Sigmoid colon (tissue), 7 donors: ENCODE data around the gene MYBPHL. TPM values are rescaled to one million over a fixed set of nuclear protein-coding genes. Genes with fewer than 3 reads are reported as not detected.

Source experiments
- DNase-seq: peaks from one replicate; pipeline ENCODE4 v3.0.0-alpha.2; 2019
- H3K27ac ChIP-seq, 4 donors: fragments of 200-600 bp; sonication (generic); one replicate each; pipeline ENCODE4 v1.5.1; 2016 to 2019; ENCODE audit warnings: mild to moderate bottlenecking in 1 of 4
- H3K27me3 ChIP-seq, 3 donors: fragments of 200-600 bp; sonication (generic); one replicate each; pipeline ENCODE4 v1.5.1; 2019; ENCODE audit warnings: mild to moderate bottlenecking in 1 of 3
- H3K36me3 ChIP-seq, 4 donors: fragments of 200-600 bp; sonication (generic); one replicate each; pipeline ENCODE4 v1.5.1; 2016 to 2019
- H3K4me1 ChIP-seq, 4 donors: fragments of 200-600 bp; sonication (generic); one replicate each; pipeline ENCODE4 v1.5.1; 2017 to 2019
- H3K4me3 ChIP-seq, 4 donors: fragments of 200-600 bp; sonication (generic); one replicate each; pipeline ENCODE4 v1.5.1; 2017 to 2019; ENCODE audit warnings: mild to moderate bottlenecking in 2 of 4, moderate library complexity in 1 of 4
- H3K9me3 ChIP-seq, 4 donors: fragments of 200-600 bp in 3 of 4; sonication (generic) in 3 of 4; one replicate each; pipeline versions ENCODE4 v1.5.1 to v1.6.1; 2013 to 2019
- EP300 ChIP-seq, 4 donors: sonication (generic); formaldehyde crosslinking; IDR thresholded peaks; one replicate each; pipeline ENCODE4 v1.6.1; 2017; ENCODE audit warnings: antibody characterized with exemption in 4 of 4
- POLR2A ChIP-seq, 2 donors: fragments of 450-650 bp; IDR thresholded peaks; one replicate each; pipeline ENCODE4 v1.6.1; 2016; ENCODE audit warnings: antibody characterized with exemption in 2 of 2, mild to moderate bottlenecking in 2 of 2, moderate library complexity in 2 of 2
- POLR2AphosphoS5 ChIP-seq, 4 donors: sonication (generic); formaldehyde crosslinking; IDR thresholded peaks; one replicate each; pipeline ENCODE4 v1.6.1; 2017; ENCODE audit warnings: antibody characterized with exemption in 4 of 4
- WGBS, 2 donors: extraction: QIAGEN DNeasy Blood & Tissue Kit; methylation state at CpG; one replicate each; pipeline ENCODE4 v1.1.7; 2013; 5-methylcytosine and 5-hydroxymethylcytosine counted together
- intact Hi-C: fragments of 100-400 bp; cut with DNase I; formaldehyde crosslinking; loops from one replicate; pipeline ENCODE4 v1.15.1; 2023
- polyA plus RNA-seq, 3 donors: library from polyadenylated mRNA; stranded (reverse); fragments of 200-250 nt; gene quantifications; one replicate each; pipeline ENCODE4 v1.2.3, GENCODE V29; 2013
- total RNA-seq, 4 donors: library from RNA; depleted of rRNA; stranded (reverse); fragments of >200 nt; gene quantifications; one replicate each; pipeline ENCODE4 v1.1.0, GENCODE V29; 2016
- TF ChIP-seq, protein P1 (sequence below), 4 experiments: fragments of 450-650 bp in 3 of 4; fragments of 200-600 bp in 1 of 4; IDR thresholded peaks; one replicate each; pipeline ENCODE4 v1.5.1; 2016 to 2019; ENCODE audit warnings: antibody characterized with exemption in 4 of 4, mild to moderate bottlenecking in 3 of 4, moderate library complexity in 2 of 4
- donor health status: healthy with polysubstance abuse.
- donor health status: Bipolar disorder and iron deficiency.
- donor health status: healthy.

The MYBPHL gene
- total and polyA plus RNA-seq, 7 donors, result not detected

DNA sequence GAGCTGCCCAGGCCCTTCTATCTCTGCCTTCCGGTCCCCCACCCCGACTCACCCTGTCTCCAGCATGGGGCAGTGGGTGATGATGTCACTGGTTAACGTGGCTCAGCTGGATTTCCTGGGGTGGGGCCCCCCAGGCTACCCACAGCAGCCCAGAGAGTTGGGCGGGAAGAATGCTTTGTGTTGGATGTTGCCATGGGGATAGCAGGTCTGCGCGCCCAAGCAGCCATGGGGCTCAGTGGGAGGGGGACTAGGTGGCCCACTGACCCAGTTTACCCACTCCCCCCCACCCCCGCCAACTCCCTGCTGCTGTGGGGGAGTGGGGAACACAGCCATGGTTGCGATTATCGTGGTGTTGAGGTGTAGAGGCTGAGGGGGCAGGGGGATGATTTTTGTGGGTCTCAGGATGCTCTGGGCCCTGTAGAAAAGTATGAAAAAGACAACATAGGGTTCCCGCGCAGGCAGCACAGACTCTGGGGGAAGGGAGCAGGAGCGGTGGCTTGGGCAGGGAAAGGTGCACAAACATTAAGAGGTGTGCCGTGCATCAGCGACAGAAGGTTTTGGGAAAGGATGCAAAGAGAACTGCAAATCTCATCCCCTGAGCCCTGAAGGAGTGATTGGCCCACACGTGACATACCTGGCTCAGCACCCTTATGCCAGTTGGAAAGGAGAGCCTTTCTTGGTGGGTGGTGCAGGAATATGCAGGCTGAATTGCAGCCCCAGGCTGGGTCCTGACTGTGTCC, 49.0 kb downstream of the MYBPHL start:
- H3K4me1 ChIP-seq, result peaks cover 0 to 30% (median 27%) of the 10 kb centered on the region in 4 donors
- 84 to 88% methylated on average over 15 of the region's 15 CpGs for WGBS, 2 donors
- peaks cover 0 to 12% (median 4%) of the 10 kb centered on the region in 4 donors for H3K36me3 ChIP-seq
- H3K27me3 ChIP-seq, result no peaks in the 10 kb centered on the region
- H3K27ac ChIP-seq, result no peak overlapping the region
- no peaks in the 10 kb centered on the region for H3K9me3 ChIP-seq
- DNase-seq, result no peak
- intact Hi-C loops, result no loop called here
- TF ChIP-seq POLR2AphosphoS5 (IDR thresholded peaks at IDR 0.05), result no peak
- TF ChIP-seq POLR2A (IDR thresholded peaks at IDR 0.05), result no peak
- TF ChIP-seq, protein P1, sequence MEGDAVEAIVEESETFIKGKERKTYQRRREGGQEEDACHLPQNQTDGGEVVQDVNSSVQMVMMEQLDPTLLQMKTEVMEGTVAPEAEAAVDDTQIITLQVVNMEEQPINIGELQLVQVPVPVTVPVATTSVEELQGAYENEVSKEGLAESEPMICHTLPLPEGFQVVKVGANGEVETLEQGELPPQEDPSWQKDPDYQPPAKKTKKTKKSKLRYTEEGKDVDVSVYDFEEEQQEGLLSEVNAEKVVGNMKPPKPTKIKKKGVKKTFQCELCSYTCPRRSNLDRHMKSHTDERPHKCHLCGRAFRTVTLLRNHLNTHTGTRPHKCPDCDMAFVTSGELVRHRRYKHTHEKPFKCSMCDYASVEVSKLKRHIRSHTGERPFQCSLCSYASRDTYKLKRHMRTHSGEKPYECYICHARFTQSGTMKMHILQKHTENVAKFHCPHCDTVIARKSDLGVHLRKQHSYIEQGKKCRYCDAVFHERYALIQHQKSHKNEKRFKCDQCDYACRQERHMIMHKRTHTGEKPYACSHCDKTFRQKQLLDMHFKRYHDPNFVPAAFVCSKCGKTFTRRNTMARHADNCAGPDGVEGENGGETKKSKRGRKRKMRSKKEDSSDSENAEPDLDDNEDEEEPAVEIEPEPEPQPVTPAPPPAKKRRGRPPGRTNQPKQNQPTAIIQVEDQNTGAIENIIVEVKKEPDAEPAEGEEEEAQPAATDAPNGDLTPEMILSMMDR (IDR thresholded peaks at IDR 0.05), result no peak
- no peak for TF ChIP-seq EP300 (IDR thresholded peaks at IDR 0.05)
- H3K4me3 ChIP-seq, result no peak overlapping the region

DNA sequence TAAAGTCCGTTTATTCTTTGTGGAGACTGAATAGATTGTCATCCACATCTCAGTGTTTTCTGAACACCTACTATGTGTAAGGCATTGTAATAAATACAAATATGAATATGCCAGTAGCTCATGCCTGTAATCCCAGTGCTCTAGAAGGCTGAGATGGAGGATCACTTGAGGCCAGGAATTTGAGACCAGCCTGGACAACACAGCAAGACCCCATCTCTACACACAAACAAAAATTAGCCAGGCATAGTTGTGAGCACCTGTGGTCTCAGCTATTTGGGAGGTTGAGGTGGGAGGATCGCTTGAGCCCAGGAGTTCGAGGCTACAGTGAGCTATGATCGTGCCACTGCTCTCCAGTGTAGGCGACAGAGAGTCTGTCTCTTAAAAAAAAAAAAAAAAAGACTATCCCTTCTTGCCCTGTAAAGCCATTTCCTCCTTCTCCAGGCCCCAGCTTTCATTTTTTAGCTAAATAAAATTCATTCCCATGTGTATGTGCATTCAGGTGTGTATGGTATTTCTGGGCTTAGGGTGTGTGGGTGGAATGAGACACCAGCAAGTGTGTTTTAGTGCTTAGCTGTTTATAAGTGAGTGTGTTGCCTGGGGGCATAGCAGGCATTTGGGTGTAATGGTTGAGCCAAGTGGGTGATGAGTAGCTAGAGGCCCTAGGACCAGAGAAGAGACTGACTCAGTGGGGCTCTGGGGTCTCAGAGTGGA, 49.7 kb downstream of the MYBPHL start:
- no peak for DNase-seq
- intact Hi-C loops, result no loop called here
- Histone ChIP-seq H3K9me3 (no peaks in the 10 kb centered on the region), H3K4me3 (no peak overlapping the region), H3K27ac (no peak overlapping the region), H3K27me3 (no peaks in the 10 kb centered on the region), H3K4me1 (peaks cover 0 to 31% (median 27%) of the 10 kb centered on the region in 4 donors), H3K36me3 (peaks cover 0 to 12% (median 4%) of the 10 kb centered on the region in 4 donors)
- TF ChIP-seq, protein P1 (IDR thresholded peaks at IDR 0.05), result no peak
- 93 to 94% methylated on average over 5 of the region's 5 CpGs for WGBS, 2 donors

DNA sequence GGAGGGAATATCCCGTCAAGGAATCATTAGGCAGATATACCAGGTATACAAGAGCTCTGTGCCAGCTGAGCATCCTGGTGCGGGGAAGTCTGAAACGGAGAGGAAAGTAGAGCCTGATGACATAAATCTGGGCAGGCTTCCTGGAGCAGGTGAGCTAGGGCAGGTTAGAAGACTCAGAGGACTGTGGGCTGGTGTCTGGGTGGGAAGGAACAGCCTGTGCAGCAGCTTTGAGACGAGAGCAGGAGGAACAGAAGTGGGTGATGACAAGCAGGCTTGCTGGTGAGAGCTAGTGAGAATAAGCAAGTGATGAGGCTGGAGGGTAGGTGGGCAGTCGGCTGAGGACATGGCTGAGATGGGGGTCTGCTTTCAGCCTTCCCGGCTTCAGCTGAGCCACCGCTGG, 50.7 kb downstream of the MYBPHL start:
- DNase-seq, result no peak
- Histone ChIP-seq H3K9me3 (no peaks in the 10 kb centered on the region), H3K27me3 (no peaks in the 10 kb centered on the region), H3K4me3 (no peak overlapping the region), H3K4me1 (peaks cover 0 to 31% (median 27%) of the 10 kb centered on the region in 4 donors), H3K27ac (no peak overlapping the region), H3K36me3 (peaks cover 0 to 12% (median 4%) of the 10 kb centered on the region in 4 donors)
- WGBS, 2 donors, result 80 to 88% methylated on average over 7 of the region's 7 CpGs
- no peak for TF ChIP-seq POLR2A (IDR thresholded peaks at IDR 0.05)
- TF ChIP-seq, protein P1 (IDR thresholded peaks at IDR 0.05), result no peak
- no peak for TF ChIP-seq EP300 (IDR thresholded peaks at IDR 0.05)
- TF ChIP-seq POLR2AphosphoS5 (IDR thresholded peaks at IDR 0.05), result no peak
- intact Hi-C loops, result no loop called here

DNA sequence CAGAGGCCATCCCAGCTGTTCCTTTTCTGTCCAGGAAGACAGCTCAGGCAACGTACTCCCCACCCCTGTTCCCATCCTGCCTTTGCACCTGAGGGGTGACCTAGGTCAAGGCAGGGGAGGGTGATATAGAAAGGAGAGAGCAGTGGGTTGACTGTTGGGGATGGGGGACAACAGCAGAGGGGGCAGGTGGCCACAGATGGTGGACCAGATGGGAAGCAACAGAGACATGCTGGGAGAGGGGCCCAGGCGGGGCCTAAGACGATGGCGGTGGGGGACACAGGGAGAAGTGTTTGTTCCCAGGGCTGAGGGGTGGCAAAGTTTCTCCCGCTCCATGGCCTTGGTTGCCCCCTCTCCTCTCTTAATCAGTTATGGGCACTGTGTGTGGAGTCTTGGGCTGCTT, 51.1 kb downstream of the MYBPHL start:
- no peak for TF ChIP-seq POLR2AphosphoS5 (IDR thresholded peaks at IDR 0.05)
- no peak for TF ChIP-seq POLR2A (IDR thresholded peaks at IDR 0.05)
- no peak for TF ChIP-seq EP300 (IDR thresholded peaks at IDR 0.05)
- TF ChIP-seq, protein P1 (IDR thresholded peaks at IDR 0.05), result no peak
- no peak overlapping the region for H3K4me3 ChIP-seq
- H3K36me3 ChIP-seq, result peaks cover 0 to 12% (median 4%) of the 10 kb centered on the region in 4 donors
- peaks cover 0 to 31% (median 28%) of the 10 kb centered on the region in 4 donors for H3K4me1 ChIP-seq
- intact Hi-C loops, result no loop called here
- no peak for DNase-seq
- H3K27ac ChIP-seq, result peak overlapping the region in 1 of 4 donors; percentile 89
- no peaks in the 10 kb centered on the region for H3K9me3 ChIP-seq
- 83 to 91% methylated on average over 5 of the region's 5 CpGs for WGBS, 2 donors
- H3K27me3 ChIP-seq, result no peaks in the 10 kb centered on the region
